HCT116 (cell line): Measurements from ENCODE around the gene KIF13A. TPM values are rescaled to one million over a fixed set of nuclear protein-coding genes. Genes with fewer than 3 reads are reported as not detected.

Source experiments
- ATAC-seq: fragments of 200-7000 bp; cut with Tn5 transposase; 2 replicates; pipeline ENCODE4 v1.9.1; 2020; ENCODE audit warnings: mild to moderate bottlenecking, moderate library complexity
- BruUV-seq: library from RNA; stranded (reverse); fragments of 400-500 nt; replicated peaks from 2 replicates; lab custom pipeline; 2021; lab: Mats Ljungman, UMichigan
- CTCF ChIA-PET: fragments of 300-600 bp; sonication (Branson Sonifier 250); formaldehyde crosslinking; loops from one replicate; lab custom pipeline; 2021; ENCODE audit warnings: antibody characterized with exemption; lab: Charles Lee
- POLR2A ChIA-PET: fragments of 300-600, 350-600 bp; sonication (Branson Sonifier 250); formaldehyde crosslinking; loops from one replicate; lab custom pipeline; 2021; ENCODE audit warnings: antibody characterized with exemption; lab: Charles Lee
- RAD21 ChIA-PET, 2 experiments: fragments of 300-600 bp; sonication (Branson Sonifier 250); formaldehyde crosslinking; loops; one replicate each; lab custom pipeline; 2023; ENCODE audit warnings: low total read pairs in 2 of 2; ENCODE audit not compliant: uncharacterized antibody in 2 of 2, unreplicated experiment in 2 of 2, low non-redundant PET in 1 of 2; lab: Charles Lee
- DNase-seq: peaks from one replicate; pipeline ENCODE4 v3.0.0-alpha.2; 2010; ENCODE audit warnings: low read depth, low spot score
- H2AFZ ChIP-seq: fragments of 200-600 bp; shearing (Covaris generic), sonication (generic); 2 replicates; pipeline ENCODE4 v1.6.1; 2017; ENCODE audit warnings: low read depth, mixed run types, mixed read lengths, antibody characterized with exemption, low read length; ENCODE audit not compliant: poor library complexity, severe bottlenecking
- H3K27ac ChIP-seq: 2 replicates; pipeline ENCODE4 v1.5.1; 2012; ENCODE audit warnings: low read depth, low read length
- H3K27me3 ChIP-seq: fragments of 200-600 bp; sonication (generic); 2 replicates; pipeline ENCODE4 v1.6.1; 2016; ENCODE audit warnings: mixed run types, low read length, mixed read lengths; ENCODE audit not compliant: insufficient read depth
- H3K36me3 ChIP-seq, 2 experiments: fragments of 200-500 bp in 1 of 2; fragments of 200-600 bp in 1 of 2; sonication (Bioruptor generic) in 1 of 2; sonication (generic) in 1 of 2; 2 replicates each; pipeline versions ENCODE4 v1.5.1 to v1.6.1; 2014 to 2016; ENCODE audit warnings: low read length in 2 of 2, inconsistent platforms in 1 of 2, mixed read lengths in 1 of 2, mixed run types in 1 of 2; ENCODE audit not compliant: insufficient read depth in 2 of 2, control insufficient read depth in 1 of 2
- H3K4me1 ChIP-seq, 2 experiments: fragments of 200-600 bp in 1 of 2; sonication (generic) in 1 of 2; 2 replicates each; pipeline versions ENCODE4 v1.5.1 to v1.6.1; 2012 to 2017; ENCODE audit warnings: low read length in 2 of 2, inconsistent platforms in 1 of 2, mild to moderate bottlenecking in 1 of 2, mixed read lengths in 1 of 2, mixed run types in 1 of 2, moderate library complexity in 1 of 2; ENCODE audit not compliant: insufficient read depth in 2 of 2, control insufficient read depth in 1 of 2
- H3K4me2 ChIP-seq: fragments of 200-600 bp; sonication (generic); 2 replicates; pipeline ENCODE4 v1.6.1; 2017; ENCODE audit warnings: mixed run types, low read length, mixed read lengths
- H3K4me3 ChIP-seq, 2 experiments: fragments of 200-600 bp in 1 of 2; sonication (generic) in 1 of 2; replicated peaks in 1 of 2; 2 replicates each; pipeline ENCODE4 v1.5.1; 2011 to 2016; ENCODE audit warnings: low read length in 2 of 2, control low read depth in 1 of 2, low read depth in 1 of 2, mild to moderate bottlenecking in 1 of 2, mixed read lengths in 1 of 2, mixed run types in 1 of 2
- H3K79me2 ChIP-seq: fragments of 200-600 bp; sonication (generic); 2 replicates; pipeline ENCODE4 v1.6.1; 2017; ENCODE audit warnings: mild to moderate bottlenecking, mixed run types, low read length, moderate library complexity, mixed read lengths; ENCODE audit not compliant: insufficient read depth
- H3K9ac ChIP-seq: fragments of 200-600 bp; sonication (generic); 2 replicates; pipeline ENCODE4 v1.6.1; 2016; ENCODE audit warnings: low read length, mixed read lengths
- H3K9me2 ChIP-seq: fragments of 200-600 bp; sonication (generic), shearing (Covaris generic); 2 replicates; pipeline ENCODE4 v1.6.1; 2017; ENCODE audit warnings: mixed run types, mild to moderate bottlenecking, moderate library complexity; ENCODE audit not compliant: insufficient read depth
- H3K9me3 ChIP-seq, 2 experiments: fragments of 200-500 bp in 1 of 2; fragments of 200-600 bp in 1 of 2; sonication (Bioruptor generic) in 1 of 2; sonication (generic) in 1 of 2; 2 replicates each; pipeline ENCODE4 v1.6.1; 2014 to 2017; ENCODE audit warnings: low read length in 2 of 2, mixed read lengths in 2 of 2, inconsistent platforms in 1 of 2, low read depth in 1 of 2, mild to moderate bottlenecking in 1 of 2, mixed run types in 1 of 2, moderate library complexity in 1 of 2; ENCODE audit not compliant: control insufficient read depth in 1 of 2, insufficient read depth in 1 of 2
- H4K20me1 ChIP-seq: fragments of 200-600 bp; sonication (generic), shearing (Covaris generic); 2 replicates; pipeline ENCODE4 v1.6.1; 2017; ENCODE audit warnings: mixed run types, mild to moderate bottlenecking, moderate library complexity; ENCODE audit not compliant: insufficient read depth
- ATF3 ChIP-seq: IDR thresholded peaks from 2 replicates; pipeline ENCODE4 v1.6.1; 2012
- CBX3 ChIP-seq: IDR thresholded peaks from 2 replicates; pipeline ENCODE4 v1.6.1; 2012; ENCODE audit warnings: low read depth
- CEBPB ChIP-seq: IDR thresholded peaks from 2 replicates; pipeline ENCODE4 v1.6.1; 2012; ENCODE audit warnings: low read depth
- CTCF ChIP-seq, 3 experiments: fragments of 200-600 bp in 1 of 3; sonication (generic) in 1 of 3; IDR thresholded peaks in 2 of 3; conservative IDR thresholded peaks in 1 of 3; 2 replicates each; pipeline ENCODE4 v1.5.1; 2012 to 2017; ENCODE audit warnings: low read depth in 2 of 3, low read length in 2 of 3, antibody characterized with exemption in 1 of 3, borderline replicate concordance in 1 of 3, control low read depth in 1 of 3, mild to moderate bottlenecking in 1 of 3, mixed read lengths in 1 of 3, mixed run types in 1 of 3, moderate library complexity in 1 of 3; ENCODE audit not compliant: insufficient read depth in 1 of 3
- EGR1 ChIP-seq: IDR thresholded peaks from 2 replicates; pipeline ENCODE4 v1.6.1; 2012; ENCODE audit warnings: low read depth
- ELF1 ChIP-seq: IDR thresholded peaks from 2 replicates; pipeline ENCODE4 v1.6.1; 2012; ENCODE audit warnings: low read depth, borderline replicate concordance
- EZH2 ChIP-seq: fragments of 200-600 bp; sonication (generic); IDR thresholded peaks from 2 replicates; pipeline ENCODE4 v1.6.1; 2017; ENCODE audit warnings: antibody characterized with exemption, mixed run types
- EZH2phosphoT487 ChIP-seq: fragments of 200-600 bp; IDR thresholded peaks from 2 replicates; pipeline ENCODE4 v1.6.1; 2018; ENCODE audit warnings: antibody characterized with exemption, borderline replicate concordance
- JUND ChIP-seq: IDR thresholded peaks from 2 replicates; pipeline ENCODE4 v1.6.1; 2012
- MAX ChIP-seq: IDR thresholded peaks from 2 replicates; pipeline ENCODE4 v1.6.1; 2012
- POLR2A ChIP-seq: IDR thresholded peaks from 2 replicates; pipeline ENCODE4 v1.7.0; 2011; ENCODE audit warnings: borderline replicate concordance; ENCODE audit not compliant: insufficient read depth, insufficient read length; ENCODE audit errors: extremely low read depth
- POLR2AphosphoS5 ChIP-seq: IDR thresholded peaks from 2 replicates; pipeline ENCODE4 v1.6.1; 2011; ENCODE audit warnings: mild to moderate bottlenecking, low read depth, low read length, moderate library complexity
- RAD21 ChIP-seq: IDR thresholded peaks from 2 replicates; pipeline ENCODE4 v1.6.1; 2012; ENCODE audit warnings: low read depth, mild to moderate bottlenecking
- REST ChIP-seq: IDR thresholded peaks from 2 replicates; pipeline ENCODE4 v1.6.1; 2012; ENCODE audit warnings: low read depth
- SP1 ChIP-seq: IDR thresholded peaks from 2 replicates; pipeline ENCODE4 v1.6.1; 2012; ENCODE audit warnings: low read depth
- SRF ChIP-seq: IDR thresholded peaks from 2 replicates; pipeline ENCODE4 v1.6.1; 2012; ENCODE audit warnings: low read depth
- TCF7L2 ChIP-seq: IDR thresholded peaks from 2 replicates; pipeline ENCODE4 v1.7.0; 2011; ENCODE audit warnings: borderline replicate concordance, inconsistent platforms; ENCODE audit not compliant: insufficient read depth, insufficient read length; ENCODE audit errors: extremely low read depth
- YY1 ChIP-seq: IDR thresholded peaks from 2 replicates; pipeline ENCODE4 v1.6.1; 2011; ENCODE audit warnings: low read length, low read depth, moderate library complexity, mild to moderate bottlenecking; ENCODE audit not compliant: insufficient replicate concordance; ENCODE audit errors: extremely low read depth
- ZBTB33 ChIP-seq: IDR thresholded peaks from 2 replicates; pipeline ENCODE4 v1.6.1; 2011; ENCODE audit warnings: mild to moderate bottlenecking, low read length, moderate library complexity; ENCODE audit not compliant: insufficient replicate concordance; ENCODE audit errors: extremely low read depth
- ZNF274 ChIP-seq: fragments of 200-500 bp; sonication (Bioruptor generic); IDR thresholded peaks from 2 replicates; pipeline ENCODE4 v1.6.1; 2014; ENCODE audit warnings: mild to moderate bottlenecking, low read depth, low read length, inconsistent platforms
- intact Hi-C: fragments of 100-400 bp; cut with micrococcal nuclease; formaldehyde crosslinking; loops from 2 replicates; pipeline ENCODE4 v1.10.0; 2022
- total RNA-seq: library from RNA; stranded (reverse); gene quantifications from one replicate; pipeline ENCODE4 v1.2.1, GENCODE V29; 2021; ENCODE audit not compliant: unreplicated experiment

The KIF13A gene
- total RNA-seq, 1 experiment from 2014 or later, result 23.1 TPM

- Histone ChIP-seq H3K9ac (no peak overlapping the region), H3K4me2 (no peak overlapping the region), H3K27me3 (no peaks in the 10 kb centered on the region), H3K9me2 (no peaks in the 10 kb centered on the region), H3K79me2 (no peaks in the 10 kb centered on the region), H3K9me3 (no peaks in the 10 kb centered on the region), H3K4me3 (no peak overlapping the region), H2AFZ (no peak overlapping the region), H4K20me1 (no peaks in the 10 kb centered on the region), H3K4me1 (peaks cover 35 to 42% of the 10 kb centered on the region in 2 experiments), H3K27ac (no peak overlapping the region), H3K36me3 (no peaks in the 10 kb centered on the region)
- POLR2A ChIA-PET, result no interaction called here
- no TSS peak for BruUV-seq
- TF ChIP-seq ZNF274, result no peak
- no peak for TF ChIP-seq MAX
- TF ChIP-seq RAD21, result no peak
- TF ChIP-seq JUND, result no peak
- no peak for TF ChIP-seq TCF7L2
- TF ChIP-seq CEBPB, result no peak
- no peak for TF ChIP-seq CBX3
- no peak for TF ChIP-seq ATF3
- no peak for TF ChIP-seq POLR2A
- TF ChIP-seq ZBTB33, result no peak
- no peak for TF ChIP-seq CTCF (IDR thresholded peaks at IDR 0.05 in 2 of 3, conservative IDR thresholded peaks at IDR 0.05 in 1 of 3; ENCODE audit: borderline replicate concordance in 1 of 3, insufficient read depth in 1 of 3, low read depth in 2 of 3, low read length in 2 of 3)
- no peak for TF ChIP-seq SP1
- TF ChIP-seq SRF, result no peak
- no peak for TF ChIP-seq EGR1
- no peak for TF ChIP-seq YY1
- no peak for TF ChIP-seq EZH2
- TF ChIP-seq REST, result no peak
- TF ChIP-seq POLR2AphosphoS5, result no peak
- TF ChIP-seq EZH2phosphoT487, result no peak
- no peak for TF ChIP-seq ELF1
- RAD21 ChIA-PET, result no interaction called here
- no peak for ATAC-seq
- CTCF ChIA-PET, result no interaction called here
- no peak for DNase-seq
- intact Hi-C loops, result loop anchor here (5.0 kb wide), 1 partner anchor 118 kb away; the partner anchor contains the start of gene KIF13A
Measured at GRCh38 chr6:17869010-17869752, 118.3 kb downstream of the KIF13A start.
